H1 (cell line): ENCODE results near the gene MRM3. TPM values are rescaled to one million over a fixed set of nuclear protein-coding genes. Genes with fewer than 3 reads are reported as not detected.

Source experiments
- KDM5A ChIP-seq: fragments of 200-600 bp; IDR thresholded peaks from 2 replicates; pipeline ENCODE4 v1.7.1; 2012; ENCODE audit warnings: mild to moderate bottlenecking, low read length, inconsistent platforms, mixed read lengths
- SAP30 ChIP-seq: fragments of 300-600 bp; sonication (generic); IDR thresholded peaks from 2 replicates; pipeline ENCODE4 v1.7.1; 2012; ENCODE audit warnings: low read length, moderate library complexity, mild to moderate bottlenecking, inconsistent platforms; ENCODE audit not compliant: insufficient read depth, insufficient replicate concordance
- polyA plus RNA-seq, 7 experiments: library from polyadenylated mRNA; depleted of rRNA in 3 of 7; stranded (reverse) in 5 of 7; unstranded in 2 of 7; fragments of >200 nt in 5 of 7; fragments of 200-250 nt in 2 of 7; gene quantifications; 1 replicate in 5 of 7; 2 replicates in 1 of 7; 4 replicates in 1 of 7; pipeline versions ENCODE4 v1.2.1 to v1.2.3, GENCODE V29; 2011 to 2013; ENCODE audit warnings: missing spikeins in 2 of 7, mixed read lengths in 2 of 7
- total RNA-seq: library from RNA; stranded (reverse); fragmentation: NEBNext Ultra II Directional; extraction: Animal tissue kit (Norgen Biotek cat#: 25700); gene quantifications from 2 replicates; pipeline ENCODE4 v1.2.1, GENCODE V29; 2021

MRM3 gene
- total and polyA plus RNA-seq, 2 of the 8 experiments (the other 6 are each of a cell fraction or from before 2014, with no cell fraction given) = 10.1 to 20.8 TPM

- TF ChIP-seq SAP30 (no peak), KDM5A (no peak)
These were observed 22.2 kb upstream of the MRM3 start (continued) for GRCh38 chr17:759964-760363.
